Measurements from ENCODE around the gene GFI1B.

DNA sequence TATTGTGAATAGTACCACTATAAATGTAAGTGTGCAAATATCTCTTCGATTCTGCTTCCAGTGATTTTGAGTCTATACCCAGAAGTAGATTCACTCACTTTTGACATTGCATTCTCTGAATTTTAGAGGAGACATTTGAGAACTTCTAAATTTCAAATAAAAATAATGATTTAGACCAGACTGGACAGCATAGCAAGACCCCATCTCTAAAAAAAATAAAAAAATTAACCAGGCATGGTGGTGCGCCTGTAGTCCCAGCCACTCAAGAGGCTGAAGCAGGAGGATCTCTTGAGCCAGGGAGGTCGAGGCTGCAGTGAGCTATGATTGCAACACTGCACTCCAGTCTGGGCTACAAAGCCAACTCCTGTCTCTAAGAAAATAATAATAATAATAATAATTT lies 1.9 kb upstream of the GFI1B start:
- TF ChIP-seq, protein P1, sequence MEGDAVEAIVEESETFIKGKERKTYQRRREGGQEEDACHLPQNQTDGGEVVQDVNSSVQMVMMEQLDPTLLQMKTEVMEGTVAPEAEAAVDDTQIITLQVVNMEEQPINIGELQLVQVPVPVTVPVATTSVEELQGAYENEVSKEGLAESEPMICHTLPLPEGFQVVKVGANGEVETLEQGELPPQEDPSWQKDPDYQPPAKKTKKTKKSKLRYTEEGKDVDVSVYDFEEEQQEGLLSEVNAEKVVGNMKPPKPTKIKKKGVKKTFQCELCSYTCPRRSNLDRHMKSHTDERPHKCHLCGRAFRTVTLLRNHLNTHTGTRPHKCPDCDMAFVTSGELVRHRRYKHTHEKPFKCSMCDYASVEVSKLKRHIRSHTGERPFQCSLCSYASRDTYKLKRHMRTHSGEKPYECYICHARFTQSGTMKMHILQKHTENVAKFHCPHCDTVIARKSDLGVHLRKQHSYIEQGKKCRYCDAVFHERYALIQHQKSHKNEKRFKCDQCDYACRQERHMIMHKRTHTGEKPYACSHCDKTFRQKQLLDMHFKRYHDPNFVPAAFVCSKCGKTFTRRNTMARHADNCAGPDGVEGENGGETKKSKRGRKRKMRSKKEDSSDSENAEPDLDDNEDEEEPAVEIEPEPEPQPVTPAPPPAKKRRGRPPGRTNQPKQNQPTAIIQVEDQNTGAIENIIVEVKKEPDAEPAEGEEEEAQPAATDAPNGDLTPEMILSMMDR (IDR thresholded peaks at IDR 0.05 in 8 of 11, conservative IDR thresholded peaks at IDR 0.05 in 3 of 11): no peak
- no peak for TF ChIP-seq POLR2A (IDR thresholded peaks at IDR 0.05)
